GM12873 (cell line): Measurements from ENCODE around the gene RGL3.

Experiments
- CTCF ChIP-seq: IDR thresholded peaks from 2 replicates; pipeline ENCODE4 v1.5.1; 2012; ENCODE audit warnings: low read depth, mild to moderate bottlenecking, moderate library complexity, low read length, control low read depth; ENCODE audit not compliant: insufficient read depth; ENCODE audit errors: missing control alignments

The RGL3 gene

GRCh38 chr19:11380653-11381537 lies 38.2 kb downstream of the RGL3 start:
- TF ChIP-seq CTCF: peak; percentile 77

GRCh38 chr19:11379857-11380350 lies 39.2 kb downstream of the RGL3 start:
- TF ChIP-seq CTCF: no peak

- TF ChIP-seq CTCF: peak; percentile 79
These were observed 40.6 kb downstream of the RGL3 start for GRCh38 chr19:11378319-11379189.

- no peak for TF ChIP-seq CTCF
These were observed 41.4 kb downstream of the RGL3 start for GRCh38 chr19:11377756-11378155.

GRCh38 chr19:11377237-11377636 lies 41.9 kb downstream of the RGL3 start:
- TF ChIP-seq CTCF: no peak

- TF ChIP-seq CTCF: no peak
These were observed 43.8 kb downstream of the RGL3 start for GRCh38 chr19:11375143-11375948.
